Measurements from ENCODE around the gene HOXC6. TPM values are rescaled to one million over a fixed set of nuclear protein-coding genes. Genes with fewer than 3 reads are reported as not detected.

The HOXC6 gene
- total and polyA plus RNA-seq, 9 of the 15 experiments (the other 6 are each of a cell fraction or from before 2014, with no cell fraction given): 0.06 to 4.0 (median 1.4) TPM

DNA sequence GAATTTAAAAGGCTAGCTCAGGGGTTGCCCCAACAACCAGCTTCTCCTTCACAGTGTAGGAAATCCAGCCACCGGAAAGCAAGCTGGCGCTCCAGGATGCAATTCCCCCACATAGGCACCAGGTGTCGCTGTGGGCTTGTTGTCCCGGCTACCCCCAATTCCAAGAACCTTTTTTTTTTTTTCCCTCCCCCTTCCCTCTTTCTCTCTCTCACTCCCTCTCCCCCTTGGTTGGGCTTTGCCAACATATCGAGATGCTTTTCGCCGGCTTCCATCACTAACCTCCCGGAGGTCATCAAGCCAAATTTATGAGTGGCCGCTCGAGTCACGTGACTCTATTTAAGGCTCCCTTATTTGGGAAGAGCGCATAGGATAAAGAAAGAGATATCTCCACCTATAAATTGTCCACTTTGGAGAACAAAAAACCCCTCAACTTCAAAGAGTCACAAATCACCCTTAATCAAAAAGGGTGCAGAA lies 4.4 kb downstream of the HOXC6 start, which contains the start of gene HOXC5 (continued):
- TF ChIP-seq, protein P1, sequence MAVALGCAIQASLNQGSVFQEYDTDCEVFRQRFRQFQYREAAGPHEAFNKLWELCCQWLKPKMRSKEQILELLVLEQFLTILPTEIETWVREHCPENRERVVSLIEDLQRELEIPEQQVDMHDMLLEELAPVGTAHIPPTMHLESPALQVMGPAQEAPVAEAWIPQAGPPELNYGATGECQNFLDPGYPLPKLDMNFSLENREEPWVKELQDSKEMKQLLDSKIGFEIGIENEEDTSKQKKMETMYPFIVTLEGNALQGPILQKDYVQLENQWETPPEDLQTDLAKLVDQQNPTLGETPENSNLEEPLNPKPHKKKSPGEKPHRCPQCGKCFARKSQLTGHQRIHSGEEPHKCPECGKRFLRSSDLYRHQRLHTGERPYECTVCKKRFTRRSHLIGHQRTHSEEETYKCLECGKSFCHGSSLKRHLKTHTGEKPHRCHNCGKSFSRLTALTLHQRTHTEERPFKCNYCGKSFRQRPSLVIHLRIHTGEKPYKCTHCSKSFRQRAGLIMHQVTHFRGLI (CRISPR knock-in tag; IDR thresholded peaks at IDR 0.05): no peak
- TF ChIP-seq ARHGAP35 (IDR thresholded peaks at IDR 0.05; ENCODE audit: partially characterized antibody) (no peak), PTTG1 (tag; IDR thresholded peaks at IDR 0.05; ENCODE audit: low read depth) (no peak), MEIS2 (IDR thresholded peaks at IDR 0.05; ENCODE audit: partially characterized antibody) (no peak), ZKSCAN8 (CRISPR knock-in tag; IDR thresholded peaks at IDR 0.05) (no peak), LCOR (CRISPR knock-in tag; IDR thresholded peaks at IDR 0.05) (no peak), CBFA2T2 (conservative IDR thresholded peaks at IDR 0.05) (peak; percentile 64), ZNF175 (CRISPR knock-in tag; IDR thresholded peaks at IDR 0.05; ENCODE audit: low read depth) (no peak), SMAD3 (CRISPR knock-in tag; conservative IDR thresholded peaks at IDR 0.05) (no peak), ASH1L (IDR thresholded peaks at IDR 0.05; ENCODE audit: borderline replicate concordance, low read depth, partially characterized antibody) (no peak)
- TF ChIP-seq, protein P2, sequence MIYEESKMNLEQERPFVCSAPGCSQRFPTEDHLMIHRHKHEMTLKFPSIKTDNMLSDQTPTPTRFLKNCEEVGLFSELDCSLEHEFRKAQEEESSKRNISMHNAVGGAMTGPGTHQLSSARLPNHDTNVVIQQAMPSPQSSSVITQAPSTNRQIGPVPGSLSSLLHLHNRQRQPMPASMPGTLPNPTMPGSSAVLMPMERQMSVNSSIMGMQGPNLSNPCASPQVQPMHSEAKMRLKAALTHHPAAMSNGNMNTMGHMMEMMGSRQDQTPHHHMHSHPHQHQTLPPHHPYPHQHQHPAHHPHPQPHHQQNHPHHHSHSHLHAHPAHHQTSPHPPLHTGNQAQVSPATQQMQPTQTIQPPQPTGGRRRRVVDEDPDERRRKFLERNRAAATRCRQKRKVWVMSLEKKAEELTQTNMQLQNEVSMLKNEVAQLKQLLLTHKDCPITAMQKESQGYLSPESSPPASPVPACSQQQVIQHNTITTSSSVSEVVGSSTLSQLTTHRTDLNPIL (CRISPR knock-in tag; IDR thresholded peaks at IDR 0.05): no peak
- TF ChIP-seq, protein P3, sequence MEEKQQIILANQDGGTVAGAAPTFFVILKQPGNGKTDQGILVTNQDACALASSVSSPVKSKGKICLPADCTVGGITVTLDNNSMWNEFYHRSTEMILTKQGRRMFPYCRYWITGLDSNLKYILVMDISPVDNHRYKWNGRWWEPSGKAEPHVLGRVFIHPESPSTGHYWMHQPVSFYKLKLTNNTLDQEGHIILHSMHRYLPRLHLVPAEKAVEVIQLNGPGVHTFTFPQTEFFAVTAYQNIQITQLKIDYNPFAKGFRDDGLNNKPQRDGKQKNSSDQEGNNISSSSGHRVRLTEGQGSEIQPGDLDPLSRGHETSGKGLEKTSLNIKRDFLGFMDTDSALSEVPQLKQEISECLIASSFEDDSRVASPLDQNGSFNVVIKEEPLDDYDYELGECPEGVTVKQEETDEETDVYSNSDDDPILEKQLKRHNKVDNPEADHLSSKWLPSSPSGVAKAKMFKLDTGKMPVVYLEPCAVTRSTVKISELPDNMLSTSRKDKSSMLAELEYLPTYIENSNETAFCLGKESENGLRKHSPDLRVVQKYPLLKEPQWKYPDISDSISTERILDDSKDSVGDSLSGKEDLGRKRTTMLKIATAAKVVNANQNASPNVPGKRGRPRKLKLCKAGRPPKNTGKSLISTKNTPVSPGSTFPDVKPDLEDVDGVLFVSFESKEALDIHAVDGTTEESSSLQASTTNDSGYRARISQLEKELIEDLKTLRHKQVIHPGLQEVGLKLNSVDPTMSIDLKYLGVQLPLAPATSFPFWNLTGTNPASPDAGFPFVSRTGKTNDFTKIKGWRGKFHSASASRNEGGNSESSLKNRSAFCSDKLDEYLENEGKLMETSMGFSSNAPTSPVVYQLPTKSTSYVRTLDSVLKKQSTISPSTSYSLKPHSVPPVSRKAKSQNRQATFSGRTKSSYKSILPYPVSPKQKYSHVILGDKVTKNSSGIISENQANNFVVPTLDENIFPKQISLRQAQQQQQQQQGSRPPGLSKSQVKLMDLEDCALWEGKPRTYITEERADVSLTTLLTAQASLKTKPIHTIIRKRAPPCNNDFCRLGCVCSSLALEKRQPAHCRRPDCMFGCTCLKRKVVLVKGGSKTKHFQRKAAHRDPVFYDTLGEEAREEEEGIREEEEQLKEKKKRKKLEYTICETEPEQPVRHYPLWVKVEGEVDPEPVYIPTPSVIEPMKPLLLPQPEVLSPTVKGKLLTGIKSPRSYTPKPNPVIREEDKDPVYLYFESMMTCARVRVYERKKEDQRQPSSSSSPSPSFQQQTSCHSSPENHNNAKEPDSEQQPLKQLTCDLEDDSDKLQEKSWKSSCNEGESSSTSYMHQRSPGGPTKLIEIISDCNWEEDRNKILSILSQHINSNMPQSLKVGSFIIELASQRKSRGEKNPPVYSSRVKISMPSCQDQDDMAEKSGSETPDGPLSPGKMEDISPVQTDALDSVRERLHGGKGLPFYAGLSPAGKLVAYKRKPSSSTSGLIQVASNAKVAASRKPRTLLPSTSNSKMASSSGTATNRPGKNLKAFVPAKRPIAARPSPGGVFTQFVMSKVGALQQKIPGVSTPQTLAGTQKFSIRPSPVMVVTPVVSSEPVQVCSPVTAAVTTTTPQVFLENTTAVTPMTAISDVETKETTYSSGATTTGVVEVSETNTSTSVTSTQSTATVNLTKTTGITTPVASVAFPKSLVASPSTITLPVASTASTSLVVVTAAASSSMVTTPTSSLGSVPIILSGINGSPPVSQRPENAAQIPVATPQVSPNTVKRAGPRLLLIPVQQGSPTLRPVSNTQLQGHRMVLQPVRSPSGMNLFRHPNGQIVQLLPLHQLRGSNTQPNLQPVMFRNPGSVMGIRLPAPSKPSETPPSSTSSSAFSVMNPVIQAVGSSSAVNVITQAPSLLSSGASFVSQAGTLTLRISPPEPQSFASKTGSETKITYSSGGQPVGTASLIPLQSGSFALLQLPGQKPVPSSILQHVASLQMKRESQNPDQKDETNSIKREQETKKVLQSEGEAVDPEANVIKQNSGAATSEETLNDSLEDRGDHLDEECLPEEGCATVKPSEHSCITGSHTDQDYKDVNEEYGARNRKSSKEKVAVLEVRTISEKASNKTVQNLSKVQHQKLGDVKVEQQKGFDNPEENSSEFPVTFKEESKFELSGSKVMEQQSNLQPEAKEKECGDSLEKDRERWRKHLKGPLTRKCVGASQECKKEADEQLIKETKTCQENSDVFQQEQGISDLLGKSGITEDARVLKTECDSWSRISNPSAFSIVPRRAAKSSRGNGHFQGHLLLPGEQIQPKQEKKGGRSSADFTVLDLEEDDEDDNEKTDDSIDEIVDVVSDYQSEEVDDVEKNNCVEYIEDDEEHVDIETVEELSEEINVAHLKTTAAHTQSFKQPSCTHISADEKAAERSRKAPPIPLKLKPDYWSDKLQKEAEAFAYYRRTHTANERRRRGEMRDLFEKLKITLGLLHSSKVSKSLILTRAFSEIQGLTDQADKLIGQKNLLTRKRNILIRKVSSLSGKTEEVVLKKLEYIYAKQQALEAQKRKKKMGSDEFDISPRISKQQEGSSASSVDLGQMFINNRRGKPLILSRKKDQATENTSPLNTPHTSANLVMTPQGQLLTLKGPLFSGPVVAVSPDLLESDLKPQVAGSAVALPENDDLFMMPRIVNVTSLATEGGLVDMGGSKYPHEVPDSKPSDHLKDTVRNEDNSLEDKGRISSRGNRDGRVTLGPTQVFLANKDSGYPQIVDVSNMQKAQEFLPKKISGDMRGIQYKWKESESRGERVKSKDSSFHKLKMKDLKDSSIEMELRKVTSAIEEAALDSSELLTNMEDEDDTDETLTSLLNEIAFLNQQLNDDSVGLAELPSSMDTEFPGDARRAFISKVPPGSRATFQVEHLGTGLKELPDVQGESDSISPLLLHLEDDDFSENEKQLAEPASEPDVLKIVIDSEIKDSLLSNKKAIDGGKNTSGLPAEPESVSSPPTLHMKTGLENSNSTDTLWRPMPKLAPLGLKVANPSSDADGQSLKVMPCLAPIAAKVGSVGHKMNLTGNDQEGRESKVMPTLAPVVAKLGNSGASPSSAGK (IDR thresholded peaks at IDR 0.05): no peak
- TF ChIP-seq, protein P4, sequence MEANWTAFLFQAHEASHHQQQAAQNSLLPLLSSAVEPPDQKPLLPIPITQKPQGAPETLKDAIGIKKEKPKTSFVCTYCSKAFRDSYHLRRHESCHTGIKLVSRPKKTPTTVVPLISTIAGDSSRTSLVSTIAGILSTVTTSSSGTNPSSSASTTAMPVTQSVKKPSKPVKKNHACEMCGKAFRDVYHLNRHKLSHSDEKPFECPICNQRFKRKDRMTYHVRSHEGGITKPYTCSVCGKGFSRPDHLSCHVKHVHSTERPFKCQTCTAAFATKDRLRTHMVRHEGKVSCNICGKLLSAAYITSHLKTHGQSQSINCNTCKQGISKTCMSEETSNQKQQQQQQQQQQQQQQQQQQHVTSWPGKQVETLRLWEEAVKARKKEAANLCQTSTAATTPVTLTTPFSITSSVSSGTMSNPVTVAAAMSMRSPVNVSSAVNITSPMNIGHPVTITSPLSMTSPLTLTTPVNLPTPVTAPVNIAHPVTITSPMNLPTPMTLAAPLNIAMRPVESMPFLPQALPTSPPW (CRISPR knock-in tag; IDR thresholded peaks at IDR 0.05): peak; percentile 65
